Measurements from ENCODE around the gene SGK1. TPM values are rescaled to one million over a fixed set of nuclear protein-coding genes. Genes with fewer than 3 reads are reported as not detected.

SGK1 gene
- total RNA-seq = 68.1 and 113 TPM in 2 replicates

GRCh38 chr6:134317471-134318131 is at the start of gene SGK1:
SGK1 (minus strand) TSS chr6:134318112; CDS start chr6:134317460, 652 bp downstream.

